Fibroblast of lung (primary cell): ENCODE measurements around the gene CDK10. TPM values are rescaled to one million over a fixed set of nuclear protein-coding genes. Genes with fewer than 3 reads are reported as not detected.

ENCODE experiments used
- DNase-seq, 2 donors: peaks; one replicate each; pipeline versions ENCODE4 v3.0.0 to v3.0.0-alpha.2; 2010; ENCODE audit warnings: low read depth in 2 of 2
- H2AFZ ChIP-seq: 2 replicates; pipeline ENCODE4 v1.5.1; 2012; ENCODE audit warnings: low read length, control low read depth, inconsistent platforms
- H3K27ac ChIP-seq: 2 replicates; pipeline ENCODE4 v1.5.1; 2011; ENCODE audit warnings: low read length, control low read depth; ENCODE audit not compliant: insufficient read depth
- H3K27me3 ChIP-seq: 2 replicates; pipeline ENCODE4 v1.5.1; 2011; ENCODE audit warnings: mild to moderate bottlenecking, low read length; ENCODE audit not compliant: control insufficient read depth, insufficient read depth
- H3K36me3 ChIP-seq: 2 replicates; pipeline ENCODE4 v1.5.1; 2011; ENCODE audit warnings: low read length; ENCODE audit not compliant: control insufficient read depth, insufficient read depth
- H3K4me1 ChIP-seq: 2 replicates; pipeline ENCODE4 v1.5.1; 2011; ENCODE audit warnings: low read length; ENCODE audit not compliant: control insufficient read depth, insufficient read depth; ENCODE audit errors: extremely low read depth
- H3K4me2 ChIP-seq: 2 replicates; pipeline ENCODE4 v1.5.1; 2011; ENCODE audit warnings: low read length, control low read depth; ENCODE audit not compliant: insufficient read depth; ENCODE audit errors: extremely low read depth
- H3K4me3 ChIP-seq, 4 experiments: fragments of 200-600 bp in 1 of 4; sonication (generic) in 1 of 4; replicated peaks in 1 of 4; 2 replicates each; pipeline ENCODE4 v1.5.1; 2011 to 2016; ENCODE audit warnings: low read length in 4 of 4, low read depth in 3 of 4, mild to moderate bottlenecking in 3 of 4, control low read depth in 2 of 4, inconsistent platforms in 1 of 4, mixed read lengths in 1 of 4; ENCODE audit not compliant: insufficient read depth in 1 of 4; ENCODE audit errors: control extremely low read depth in 1 of 4
- H3K79me2 ChIP-seq: 2 replicates; pipeline ENCODE4 v1.5.1; 2012; ENCODE audit warnings: mild to moderate bottlenecking, low read length, inconsistent platforms; ENCODE audit not compliant: control insufficient read depth, insufficient read depth
- H3K9ac ChIP-seq: 2 replicates; pipeline ENCODE4 v1.5.1; 2011; ENCODE audit warnings: mild to moderate bottlenecking, low read length, control low read depth; ENCODE audit not compliant: insufficient read depth
- H3K9me3 ChIP-seq: 2 replicates; pipeline ENCODE4 v1.5.1; 2012; ENCODE audit warnings: low read depth, low read length; ENCODE audit not compliant: control insufficient read depth, insufficient read depth
- H4K20me1 ChIP-seq: 2 replicates; pipeline ENCODE4 v1.5.1; 2011; ENCODE audit warnings: low read length; ENCODE audit not compliant: control insufficient read depth, insufficient read depth; ENCODE audit errors: extremely low read depth
- CTCF ChIP-seq, 2 donors: IDR thresholded peaks in 1 of 2; conservative IDR thresholded peaks in 1 of 2; 1 replicate in 1 of 2; 2 replicates in 1 of 2; pipeline ENCODE4 v1.5.1; 2011 to 2012; ENCODE audit warnings: low read length in 2 of 2, control low read depth in 1 of 2, inconsistent platforms in 1 of 2, low read depth in 1 of 2, mild to moderate bottlenecking in 1 of 2
- EZH2 ChIP-seq: IDR thresholded peaks from 2 replicates; pipeline ENCODE4 v1.5.1; 2012; ENCODE audit warnings: low read length, control low read depth, mild to moderate bottlenecking; ENCODE audit errors: missing control alignments
- polyA plus RNA-seq, 2 donors: library from polyadenylated mRNA; depleted of rRNA in 1 of 2; stranded (reverse) in 1 of 2; unstranded in 1 of 2; fragments of >200 nt; gene quantifications; 2 replicates each; pipeline ENCODE4 v1.2.1, GENCODE V29; 2011 to 2012; ENCODE audit warnings: missing spikeins in 1 of 2
- total RNA-seq: library from RNA; depleted of rRNA; stranded (reverse); fragments of >200 nt; gene quantifications from 2 replicates; pipeline ENCODE4 v1.2.1, GENCODE V29; 2014

The CDK10 gene
- total and polyA plus RNA-seq, 2 donors (not counting 1 experiment from before 2014, with no cell fraction given), result 22.9 to 41.9 TPM

GRCh38 chr16:89730610-89731234, 44.2 kb downstream of the CDK10 start:
- Histone ChIP-seq H4K20me1 (no peaks in the 10 kb centered on the region), H3K9ac (no peak overlapping the region), H3K4me1 (no peaks in the 10 kb centered on the region), H2AFZ (no peak overlapping the region), H3K4me3 (no peak overlapping the region), H3K36me3 (peaks cover 45% of the 10 kb centered on the region), H3K4me2 (no peak overlapping the region), H3K9me3 (no peaks in the 10 kb centered on the region), H3K79me2 (peaks cover 2% of the 10 kb centered on the region), H3K27me3 (no peaks in the 10 kb centered on the region), H3K27ac (no peak overlapping the region)
- TF ChIP-seq CTCF (conservative IDR thresholded peaks at IDR 0.05 in 1 of 2, IDR thresholded peaks at IDR 0.05 in 1 of 2; ENCODE audit: low read depth in 1 of 2, low read length in 2 of 2), result no peak
- TF ChIP-seq EZH2, result no peak
- DNase-seq, result no peak

DNA sequence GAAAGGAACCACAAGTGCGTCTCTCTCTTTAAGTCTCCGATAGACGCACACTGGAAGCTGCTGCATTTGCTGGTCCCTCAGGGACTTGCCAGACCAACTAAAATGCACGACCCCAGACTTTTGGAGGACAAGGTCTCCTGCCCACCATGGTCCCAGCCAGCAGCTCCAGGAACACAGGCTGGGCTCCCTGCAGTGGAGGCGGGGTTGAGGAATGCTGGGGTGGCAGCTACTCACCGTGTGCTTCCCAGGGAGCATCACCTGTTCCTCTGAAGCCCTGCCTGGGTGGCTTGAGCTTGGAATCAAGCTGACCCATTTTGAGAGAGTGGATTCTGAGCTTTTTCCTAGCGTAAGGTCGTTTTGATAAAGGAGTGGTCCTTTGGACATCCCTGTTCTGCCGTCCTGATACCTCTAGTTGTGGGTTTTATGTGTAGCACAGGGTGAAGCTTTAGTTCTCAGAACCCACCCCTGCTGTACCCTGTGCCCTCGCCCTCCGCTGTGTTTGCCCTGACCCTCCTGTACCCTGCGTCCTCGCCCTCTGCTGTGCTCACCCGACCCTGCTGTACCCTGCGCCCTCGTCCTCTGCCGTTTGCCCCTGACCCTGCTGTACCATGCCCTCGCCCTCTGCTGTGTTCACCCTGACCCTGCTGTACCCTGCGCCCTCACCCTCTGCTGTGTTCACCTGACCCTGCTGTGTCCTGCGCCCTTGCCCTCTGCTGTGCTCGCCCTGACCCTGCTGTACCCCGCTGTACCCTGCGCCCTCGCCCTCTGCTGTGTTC, 45.8 kb downstream of the CDK10 start:
- no peak overlapping the region for H2AFZ ChIP-seq
- H3K27ac ChIP-seq, result no peak overlapping the region
- peaks cover 41% of the 10 kb centered on the region for H3K36me3 ChIP-seq
- no peak overlapping the region for H3K4me3 ChIP-seq
- no peaks in the 10 kb centered on the region for H3K9me3 ChIP-seq
- no peak overlapping the region for H3K9ac ChIP-seq
- no peaks in the 10 kb centered on the region for H4K20me1 ChIP-seq
- no peak for TF ChIP-seq CTCF (conservative IDR thresholded peaks at IDR 0.05 in 1 of 2, IDR thresholded peaks at IDR 0.05 in 1 of 2; ENCODE audit: low read depth in 1 of 2, low read length in 2 of 2)
- no peak for TF ChIP-seq EZH2
- no peak for DNase-seq
- H3K27me3 ChIP-seq, result no peaks in the 10 kb centered on the region
- H3K4me1 ChIP-seq, result no peaks in the 10 kb centered on the region
- no peaks in the 10 kb centered on the region for H3K79me2 ChIP-seq
- no peak overlapping the region for H3K4me2 ChIP-seq

DNA sequence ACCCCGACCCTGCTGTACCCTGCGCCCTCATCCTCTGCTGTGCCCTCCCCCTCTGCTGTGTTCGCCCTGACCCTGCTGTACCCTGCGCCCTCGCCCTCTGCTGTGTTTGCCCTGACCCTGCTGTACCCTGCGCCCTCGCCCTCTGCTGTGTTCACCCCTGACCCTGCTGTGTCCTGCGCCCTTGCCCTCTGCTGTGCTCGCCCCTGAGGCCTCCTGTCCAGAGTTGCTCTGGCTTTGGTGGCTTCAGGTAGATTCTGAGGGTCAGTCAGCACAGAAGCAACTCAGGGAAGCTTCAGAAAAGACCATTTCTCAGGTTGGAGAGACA, 46.4 kb downstream of the CDK10 start:
- peaks cover 43% of the 10 kb centered on the region for H3K36me3 ChIP-seq

More for the DNA sequence above, 46.4 kb downstream of the CDK10 start:
- H3K79me2 ChIP-seq, result no peaks in the 10 kb centered on the region
- no peak overlapping the region for H3K4me3 ChIP-seq
- no peak overlapping the region for H3K4me2 ChIP-seq
- TF ChIP-seq EZH2, result no peak
- no peaks in the 10 kb centered on the region for H3K4me1 ChIP-seq
- no peaks in the 10 kb centered on the region for H4K20me1 ChIP-seq
- H3K27ac ChIP-seq, result no peak overlapping the region
- H3K27me3 ChIP-seq, result no peaks in the 10 kb centered on the region
- no peak overlapping the region for H2AFZ ChIP-seq
- DNase-seq, result no peak
- no peaks in the 10 kb centered on the region for H3K9me3 ChIP-seq
- H3K9ac ChIP-seq, result no peak overlapping the region
